ENCODE measurements around the gene CFL1. TPM values are rescaled to one million over a fixed set of nuclear protein-coding genes. Genes with fewer than 3 reads are reported as not detected.

The CFL1 gene
- total and polyA plus RNA-seq, 5 donors: 285 to 470 (median 389) TPM

- peak in 1 of 3 donors; percentile 71 for DNase-seq
- Histone ChIP-seq H3K27me3 (ENCODE audit: control insufficient read depth, insufficient read depth) (no peaks in the 10 kb centered on the region), H3K9me3 (ENCODE audit: control insufficient read depth, low read length) (no peaks in the 10 kb centered on the region), H3K27ac (ENCODE audit: low read length) (peak overlapping the region; percentile 49), H3K4me3 (ENCODE audit: low read length) (peak overlapping the region; percentile 55), H3K4me1 (ENCODE audit: control insufficient read depth, insufficient read depth, low read length) (peaks cover 4% of the 10 kb centered on the region)
- intact Hi-C loops (cut with DNase I): loop anchor here in 2 of 4 donors (5.0 to 10.0 kb wide), 3 partner anchors 75 to 100 kb away; partner anchors contain the start of gene SART1 (in 2 of the 2)
- whole genome bisulfite sequencing: 76% methylated on average over 14 of the region's 14 CpGs
- no peak for ATAC-seq
Measured at GRCh38 chr11:65886826-65887722, 29.1 kb upstream of the CFL1 start.

- Histone ChIP-seq H3K4me1 (ENCODE audit: control insufficient read depth, insufficient read depth, low read length) (peaks cover 4% of the 10 kb centered on the region), H3K9me3 (ENCODE audit: control insufficient read depth, low read length) (no peaks in the 10 kb centered on the region), H3K27ac (ENCODE audit: low read length) (no peak overlapping the region), H3K27me3 (ENCODE audit: control insufficient read depth, insufficient read depth) (no peaks in the 10 kb centered on the region), H3K4me3 (ENCODE audit: low read length) (no peak overlapping the region)
- intact Hi-C loops (cut with DNase I): loop anchor here in 3 of 4 donors (2.0 to 10.0 kb wide), 5 partner anchors 76 to 105 kb away; partner anchors contain the start of gene SART1 (in 2 of the 3)
- no peak for ATAC-seq
- DNase-seq: peak in 1 of 3 donors; percentile 31
- 92% methylated on average over 12 of the region's 12 CpGs for WGBS
Measured at GRCh38 chr11:65885808-65886536, 28.0 kb upstream of the CFL1 start.

GRCh38 chr11:65885231-65885630 is 27.3 kb upstream of the CFL1 start:
- Histone ChIP-seq H3K4me1 (ENCODE audit: control insufficient read depth, insufficient read depth, low read length) (peaks cover 4% of the 10 kb centered on the region), H3K4me3 (ENCODE audit: low read length) (no peak overlapping the region), H3K27ac (ENCODE audit: low read length) (no peak overlapping the region), H3K27me3 (ENCODE audit: control insufficient read depth, insufficient read depth) (no peaks in the 10 kb centered on the region), H3K9me3 (ENCODE audit: control insufficient read depth, low read length) (no peaks in the 10 kb centered on the region)
- WGBS: 92% methylated on average over 7 of the region's 7 CpGs
- DNase-seq (no peak), ATAC-seq (no peak)
- intact Hi-C loops (cut with DNase I): loop anchor here in 3 of 4 donors (2.0 to 10.0 kb wide), 5 partner anchors 77 to 106 kb away; partner anchors contain the start of gene SART1 (in 2 of the 3)

GRCh38 chr11:65884716-65885092 is 26.7 kb upstream of the CFL1 start:
- no peaks in the 10 kb centered on the region for H3K27me3 ChIP-seq (ENCODE audit: control insufficient read depth, insufficient read depth)
- H3K4me3 ChIP-seq (ENCODE audit: low read length): no peak overlapping the region
- intact Hi-C loops (cut with DNase I): loop anchor here (2.0 to 10.0 kb wide), 5 partner anchors 78 to 106 kb away; partner anchors contain the start of gene SART1 (in 2 of the 4)
- no peaks in the 10 kb centered on the region for H3K4me1 ChIP-seq (ENCODE audit: control insufficient read depth, insufficient read depth, low read length)
- no peaks in the 10 kb centered on the region for H3K9me3 ChIP-seq (ENCODE audit: control insufficient read depth, low read length)
- WGBS: 25% methylated on average over 9 of the region's 9 CpGs
- peak overlapping the region; percentile 8 for H3K27ac ChIP-seq (ENCODE audit: low read length)
- ATAC-seq (peak; percentile 22 to 23), DNase-seq (peak; percentile 79 to 92 (median 92))

GRCh38 chr11:65883786-65884715 is 26.1 kb upstream of the CFL1 start:
- 81% methylated on average over 28 of the region's 28 CpGs for WGBS
- intact Hi-C loops (cut with DNase I): loop anchor here (2.0 to 10.0 kb wide), 4 partner anchors 81 to 107 kb away; partner anchors contain the start of gene SART1 (in 1 of the 4)
- Histone ChIP-seq H3K27ac (ENCODE audit: low read length) (no peak overlapping the region), H3K4me1 (ENCODE audit: control insufficient read depth, insufficient read depth, low read length) (no peaks in the 10 kb centered on the region), H3K9me3 (ENCODE audit: control insufficient read depth, low read length) (no peaks in the 10 kb centered on the region), H3K27me3 (ENCODE audit: control insufficient read depth, insufficient read depth) (no peaks in the 10 kb centered on the region), H3K4me3 (ENCODE audit: low read length) (no peak overlapping the region)
- DNase-seq (peak in 2 of 3 donors; percentile 0 to 52), ATAC-seq (no peak)

- intact Hi-C loops (cut with DNase I): loop anchor here in 2 of 4 donors (5.0 to 10.0 kb wide), 2 partner anchors 82 to 104 kb away; partner anchors contain the start of gene SART1 (in 1 of the 2)
- Histone ChIP-seq H3K4me1 (ENCODE audit: control insufficient read depth, insufficient read depth, low read length) (no peaks in the 10 kb centered on the region), H3K27ac (ENCODE audit: low read length) (no peak overlapping the region), H3K4me3 (ENCODE audit: low read length) (no peak overlapping the region), H3K27me3 (ENCODE audit: control insufficient read depth, insufficient read depth) (no peaks in the 10 kb centered on the region), H3K9me3 (ENCODE audit: control insufficient read depth, low read length) (no peaks in the 10 kb centered on the region)
- DNase-seq (no peak), ATAC-seq (no peak)
- WGBS: 92% methylated on average over 13 of the region's 13 CpGs
Measured at GRCh38 chr11:65883058-65883761, 25.2 kb upstream of the CFL1 start.

GRCh38 chr11:65882120-65883057 is 24.4 kb upstream of the CFL1 start:
- WGBS: 90% methylated on average over 30 of the region's 30 CpGs
- DNase-seq (peak in 2 of 3 donors; percentile 12 to 36), ATAC-seq (no peak)
- H3K27me3 ChIP-seq (ENCODE audit: control insufficient read depth, insufficient read depth): no peaks in the 10 kb centered on the region
- intact Hi-C loops (cut with DNase I): loop anchor here in 2 of 4 donors (5.0 to 10.0 kb wide), 2 partner anchors 82 to 105 kb away; partner anchors contain the start of gene SART1 (in 1 of the 2)
- no peak overlapping the region for H3K4me3 ChIP-seq (ENCODE audit: low read length)
- H3K9me3 ChIP-seq (ENCODE audit: control insufficient read depth, low read length): no peaks in the 10 kb centered on the region
- H3K27ac ChIP-seq (ENCODE audit: low read length): no peak overlapping the region
- no peaks in the 10 kb centered on the region for H3K4me1 ChIP-seq (ENCODE audit: control insufficient read depth, insufficient read depth, low read length)

GRCh38 chr11:65880844-65881421 is 23.0 kb upstream of the CFL1 start:
- H3K27me3 ChIP-seq (ENCODE audit: control insufficient read depth, insufficient read depth): no peaks in the 10 kb centered on the region
- H3K4me3 ChIP-seq (ENCODE audit: low read length): no peak overlapping the region
- WGBS: 57% methylated on average over 7 of the region's 7 CpGs
- intact Hi-C loops (cut with DNase I): loop anchor here in 2 of 4 donors (5.0 to 10.0 kb wide), 2 partner anchors 84 to 106 kb away; partner anchors contain the start of gene SART1 (in 1 of the 2)
- H3K4me1 ChIP-seq (ENCODE audit: control insufficient read depth, insufficient read depth, low read length): no peaks in the 10 kb centered on the region
- DNase-seq (peak in 1 of 3 donors; percentile 47), ATAC-seq (no peak)
- H3K9me3 ChIP-seq (ENCODE audit: control insufficient read depth, low read length): no peaks in the 10 kb centered on the region
- H3K27ac ChIP-seq (ENCODE audit: low read length): no peak overlapping the region
